ENCODE results near the gene EFNA3.

EFNA3 gene

DNA sequence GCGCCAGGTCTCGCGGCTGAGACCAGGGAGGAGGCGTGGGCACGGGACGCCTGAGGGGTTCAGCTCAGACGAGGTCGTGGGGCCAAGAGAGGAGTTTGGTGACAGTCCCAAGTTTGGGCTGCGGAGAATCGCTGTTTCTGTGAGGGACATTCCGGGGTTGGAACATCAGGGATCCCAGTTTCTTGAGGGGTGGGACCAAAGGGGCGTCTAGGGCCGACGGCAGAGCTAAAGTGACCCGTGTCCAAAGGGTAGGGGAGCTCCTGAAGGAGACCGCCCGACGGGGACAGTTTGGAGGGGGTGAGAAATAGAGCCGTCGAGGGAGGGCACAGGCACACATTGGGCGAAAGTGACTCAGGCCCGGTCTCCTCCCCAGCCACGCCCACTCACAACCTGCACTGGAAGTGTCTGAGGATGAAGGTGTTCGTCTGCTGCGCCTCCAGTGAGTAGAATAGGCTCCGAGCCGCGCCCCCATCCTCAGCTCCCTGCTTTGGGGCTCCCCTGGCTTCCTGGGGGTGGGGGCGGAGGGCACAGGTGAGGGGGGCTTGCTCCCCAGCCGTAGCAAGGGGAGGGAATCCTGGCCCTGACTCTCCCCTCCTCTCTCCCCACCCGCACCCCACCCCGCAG is 7.0 kb downstream of the EFNA3 start:
- DNase-seq = no peak

DNA sequence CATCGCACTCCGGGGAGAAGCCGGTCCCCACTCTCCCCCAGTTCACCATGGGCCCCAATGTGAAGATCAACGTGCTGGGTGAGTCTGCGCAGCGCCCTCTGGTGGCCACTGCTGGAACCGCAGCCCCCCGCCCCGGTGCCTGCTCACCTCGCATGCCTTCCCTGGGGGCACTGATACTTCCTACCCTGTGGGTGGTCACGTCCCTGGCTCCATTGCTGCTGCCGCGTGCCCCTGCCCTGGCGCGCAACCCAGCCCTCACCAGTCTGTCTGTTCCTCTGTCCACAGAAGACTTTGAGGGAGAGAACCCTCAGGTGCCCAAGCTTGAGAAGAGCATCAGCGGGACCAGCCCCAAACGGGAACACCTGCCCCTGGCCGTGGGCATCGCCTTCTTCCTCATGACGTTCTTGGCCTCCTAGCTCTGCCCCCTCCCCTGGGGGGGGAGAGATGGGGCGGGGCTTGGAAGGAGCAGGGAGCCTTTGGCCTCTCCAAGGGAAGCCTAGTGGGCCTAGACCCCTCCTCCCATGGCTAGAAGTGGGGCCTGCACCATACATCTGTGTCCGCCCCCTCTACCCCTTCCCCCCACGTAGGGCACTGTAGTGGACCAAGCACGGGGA is 7.6 kb downstream of the EFNA3 start:
- DNase-seq = no peak

DNA sequence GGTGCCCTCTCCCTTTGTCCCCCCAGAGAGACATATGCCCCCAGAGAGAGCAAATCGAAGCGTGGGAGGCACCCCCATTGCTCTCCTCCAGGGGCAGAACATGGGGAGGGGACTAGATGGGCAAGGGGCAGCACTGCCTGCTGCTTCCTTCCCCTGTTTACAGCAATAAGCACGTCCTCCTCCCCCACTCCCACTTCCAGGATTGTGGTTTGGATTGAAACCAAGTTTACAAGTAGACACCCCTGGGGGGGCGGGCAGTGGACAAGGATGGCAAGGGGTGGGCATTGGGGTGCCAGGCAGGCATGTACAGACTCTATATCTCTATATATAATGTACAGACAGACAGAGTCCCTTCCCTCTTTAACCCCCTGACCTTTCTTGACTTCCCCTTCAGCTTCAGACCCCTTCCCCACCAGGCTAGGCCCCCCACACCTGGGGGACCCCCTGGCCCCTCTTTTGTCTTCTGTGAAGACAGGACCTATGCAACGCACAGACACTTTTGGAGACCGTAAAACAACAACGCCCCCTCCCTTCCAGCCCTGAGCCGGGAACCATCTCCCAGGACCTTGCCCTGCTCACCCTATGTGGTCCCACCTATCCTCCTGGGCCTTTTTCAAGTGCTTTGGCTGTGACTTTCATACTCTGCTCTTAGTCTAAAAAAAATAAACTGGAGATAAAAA is 8.4 kb downstream of the EFNA3 start:
- no peak for DNase-seq

- peak; percentile 27 for DNase-seq
Measured at GRCh38 chr1:155091071-155092051, 12.7 kb downstream of the EFNA3 start.

GRCh38 chr1:155092131-155092530 is 13.5 kb downstream of the EFNA3 start:
- no peak for DNase-seq

DNA sequence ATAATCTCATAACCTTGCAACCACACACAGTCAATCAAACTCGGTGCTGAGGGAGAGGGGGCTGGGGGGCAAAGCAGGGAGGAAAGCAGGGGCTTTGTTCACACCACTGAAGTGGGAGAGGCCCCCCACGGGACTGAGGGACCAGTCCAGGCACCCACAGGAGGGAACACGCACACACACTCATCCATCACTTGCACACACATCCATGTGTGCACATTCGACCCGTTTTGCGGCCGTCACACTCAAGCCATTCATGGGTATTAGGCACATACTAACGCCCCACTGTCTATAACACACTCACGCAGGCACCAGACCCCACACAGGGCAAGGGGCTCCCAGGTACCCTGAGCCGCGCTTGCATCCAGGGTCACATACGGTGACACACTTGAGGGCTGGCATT is 14.0 kb downstream of the EFNA3 start:
- no peak for DNase-seq

GRCh38 chr1:155093911-155094621 is 15.4 kb downstream of the EFNA3 start:
- DNase-seq = peak; percentile 75

GRCh38 chr1:155094622-155094948 is 15.9 kb downstream of the EFNA3 start:
- DNase-seq = no peak

DNA sequence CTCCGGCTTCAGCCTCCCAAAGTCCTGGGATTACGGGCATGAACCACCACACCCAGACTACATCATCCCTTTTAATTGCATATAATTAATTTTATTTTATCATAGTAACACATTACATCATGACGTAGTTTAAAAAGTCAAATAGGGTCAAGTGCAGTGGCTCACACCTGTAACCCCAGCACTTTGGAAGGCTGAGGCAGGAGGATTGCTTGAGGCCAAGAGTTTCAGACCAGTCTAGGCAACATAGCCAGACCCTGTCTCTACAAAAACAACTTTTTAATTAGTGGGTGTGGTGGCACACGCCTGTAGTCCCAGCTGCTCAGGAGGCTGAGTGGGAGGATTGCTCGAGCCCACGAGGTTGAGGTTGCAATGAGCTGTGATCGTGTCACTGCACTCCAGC is 20.7 kb downstream of the EFNA3 start:
- no peak for DNase-seq

DNA sequence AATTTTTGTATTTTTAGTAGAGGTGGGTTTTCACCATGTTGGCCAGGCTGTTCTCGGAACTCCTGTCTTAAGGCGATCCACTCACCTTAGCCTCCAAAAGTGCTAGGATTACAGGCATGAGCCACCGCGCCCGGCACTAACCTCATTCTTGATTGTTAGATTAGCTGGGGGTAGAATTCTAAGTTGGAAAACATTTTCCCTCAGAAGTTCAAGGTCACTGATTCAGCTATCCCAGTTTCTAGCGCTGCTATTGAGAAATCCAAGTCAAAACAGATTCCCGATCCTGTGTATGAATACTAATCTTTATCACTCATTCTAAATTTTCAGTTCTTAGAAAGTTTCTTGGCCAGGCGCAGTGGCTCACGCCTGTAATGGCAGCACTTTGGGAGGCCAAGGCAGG is 24.7 kb downstream of the EFNA3 start:
- no peak for DNase-seq

DNA sequence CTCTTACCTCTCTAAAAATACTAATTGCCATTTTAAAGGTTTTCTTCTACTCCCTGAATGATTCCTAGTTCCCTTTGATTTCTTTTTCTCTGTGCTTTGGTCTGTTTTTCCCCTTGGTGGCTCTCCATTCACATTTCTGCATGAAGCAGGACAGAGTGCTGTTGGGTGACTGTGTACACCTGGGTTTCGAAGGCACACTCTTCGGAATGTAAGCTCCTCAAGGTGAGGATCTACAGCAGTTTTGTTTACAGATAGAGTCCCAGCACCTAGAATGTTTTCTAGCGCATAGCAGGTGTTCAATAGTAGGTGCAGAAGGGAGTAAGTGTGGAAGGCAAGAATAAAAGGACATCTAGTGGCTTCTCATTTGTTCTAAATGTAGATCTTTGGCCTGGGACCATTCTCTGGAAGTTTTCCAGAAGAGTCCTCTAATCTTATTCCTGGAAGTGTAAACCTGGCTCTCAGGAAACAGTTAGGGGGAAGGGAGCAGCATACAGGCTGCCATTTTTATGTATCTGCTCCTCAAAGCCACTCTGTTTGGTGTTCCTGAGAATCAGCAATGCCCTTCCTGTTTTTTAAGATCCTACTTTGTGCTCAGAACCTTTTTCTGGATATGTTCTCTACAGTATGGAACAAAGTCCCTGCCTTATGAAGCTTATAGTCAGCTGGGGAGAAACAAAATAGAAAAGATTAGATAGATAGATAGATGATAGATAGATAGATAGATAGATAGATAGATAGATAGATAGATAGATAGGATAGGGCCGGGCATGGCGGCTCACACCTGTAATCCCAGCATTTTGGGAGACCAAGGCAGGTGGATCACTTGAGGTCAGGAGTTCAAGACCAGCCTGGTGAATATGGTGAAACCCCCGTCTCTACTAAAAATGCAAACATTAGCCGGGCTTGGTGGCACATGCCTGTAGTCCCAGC is 26.2 kb downstream of the EFNA3 start:
- DNase-seq = no peak

DNA sequence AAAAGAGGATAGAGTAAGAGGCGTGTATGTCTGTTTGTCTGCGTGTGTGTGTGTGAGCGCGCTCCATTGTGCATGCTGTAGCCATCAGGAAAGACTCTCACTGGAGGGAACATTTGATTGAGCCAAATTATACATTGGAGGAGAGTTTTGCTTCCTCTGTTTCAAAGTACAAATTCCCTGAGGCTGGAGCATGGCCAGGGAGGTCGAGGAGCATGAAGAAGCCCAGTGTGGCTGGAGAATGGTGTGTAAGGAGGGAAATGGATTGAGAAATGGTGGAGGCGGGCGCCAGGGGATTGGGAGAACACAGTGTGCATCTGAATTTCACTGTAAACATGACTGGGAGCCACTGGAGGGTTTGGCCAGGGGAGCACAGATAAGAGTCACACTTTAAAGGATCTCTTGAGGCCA is 27.0 kb downstream of the EFNA3 start:
- DNase-seq = no peak

GRCh38 chr1:155106862-155107261 is 28.2 kb downstream of the EFNA3 start:
- DNase-seq = no peak

- no peak for DNase-seq
Measured at GRCh38 chr1:155107309-155108264, 28.9 kb downstream of the EFNA3 start.

DNA sequence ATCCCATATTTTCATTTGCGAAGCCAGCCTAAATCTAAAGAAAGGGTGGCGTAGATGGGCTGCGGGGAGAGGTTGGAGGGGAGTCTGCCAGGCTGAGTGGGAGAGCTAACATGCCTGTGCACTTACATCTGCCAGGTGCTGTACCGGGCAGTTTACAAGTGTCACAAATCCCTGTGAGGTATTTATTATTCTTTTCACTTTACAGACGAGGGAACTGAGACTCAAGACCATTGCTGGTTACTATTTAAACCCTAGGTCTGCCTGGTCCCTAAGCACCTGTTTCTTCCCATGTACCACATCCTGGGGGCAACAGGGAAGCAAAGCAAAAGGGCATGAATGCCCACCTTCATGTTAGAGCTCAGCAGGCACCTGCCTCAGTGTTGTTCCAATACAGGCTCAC is 29.7 kb downstream of the EFNA3 start:
- DNase-seq = no peak

DNA sequence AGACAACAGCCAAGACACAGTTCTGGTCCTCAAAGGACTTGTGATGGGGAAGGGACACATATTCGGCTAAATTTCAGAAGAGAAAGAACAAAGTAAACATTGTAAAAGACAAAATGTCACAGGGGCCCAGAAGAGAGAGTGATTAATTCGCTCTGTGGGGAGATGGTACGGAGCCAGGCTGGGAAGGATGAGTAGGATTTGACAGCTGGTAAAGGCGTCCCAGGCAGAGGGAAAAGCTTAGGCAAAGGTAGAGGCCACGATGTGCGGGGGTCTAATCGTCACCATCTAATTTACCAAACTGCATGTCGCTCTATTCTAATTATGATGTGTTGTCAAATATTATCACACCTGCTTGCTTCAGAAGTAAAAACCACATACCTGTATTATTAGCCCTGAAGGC is 31.7 kb downstream of the EFNA3 start:
- no peak for DNase-seq

- no peak for DNase-seq
Measured at GRCh38 chr1:155110826-155111225, 32.2 kb downstream of the EFNA3 start.

DNA sequence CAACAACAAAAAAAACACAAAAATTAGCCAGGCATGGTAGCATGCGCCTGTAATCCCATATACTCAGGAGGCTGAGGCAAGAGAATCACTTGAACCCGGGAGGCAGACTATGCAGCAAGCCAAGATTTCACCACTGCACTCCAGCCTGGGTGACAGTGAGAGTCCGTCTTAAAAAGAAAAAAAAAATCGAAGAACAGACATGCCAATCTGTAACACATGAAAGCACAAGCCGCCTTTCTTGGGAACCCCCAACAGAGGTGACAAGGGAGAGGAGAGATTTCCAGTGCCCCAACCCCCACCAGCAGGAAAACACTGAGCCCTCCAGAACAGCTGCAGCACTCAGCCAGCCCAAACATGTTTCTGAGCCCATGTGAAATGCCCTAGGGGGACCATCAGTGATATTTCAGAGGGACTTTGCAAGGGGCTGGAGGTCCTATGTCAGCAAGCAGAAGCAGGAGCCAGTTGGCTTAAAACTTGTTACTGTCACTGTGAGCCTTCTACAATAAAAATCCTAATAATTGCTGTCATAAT is 34.9 kb downstream of the EFNA3 start:
- DNase-seq = no peak

DNA sequence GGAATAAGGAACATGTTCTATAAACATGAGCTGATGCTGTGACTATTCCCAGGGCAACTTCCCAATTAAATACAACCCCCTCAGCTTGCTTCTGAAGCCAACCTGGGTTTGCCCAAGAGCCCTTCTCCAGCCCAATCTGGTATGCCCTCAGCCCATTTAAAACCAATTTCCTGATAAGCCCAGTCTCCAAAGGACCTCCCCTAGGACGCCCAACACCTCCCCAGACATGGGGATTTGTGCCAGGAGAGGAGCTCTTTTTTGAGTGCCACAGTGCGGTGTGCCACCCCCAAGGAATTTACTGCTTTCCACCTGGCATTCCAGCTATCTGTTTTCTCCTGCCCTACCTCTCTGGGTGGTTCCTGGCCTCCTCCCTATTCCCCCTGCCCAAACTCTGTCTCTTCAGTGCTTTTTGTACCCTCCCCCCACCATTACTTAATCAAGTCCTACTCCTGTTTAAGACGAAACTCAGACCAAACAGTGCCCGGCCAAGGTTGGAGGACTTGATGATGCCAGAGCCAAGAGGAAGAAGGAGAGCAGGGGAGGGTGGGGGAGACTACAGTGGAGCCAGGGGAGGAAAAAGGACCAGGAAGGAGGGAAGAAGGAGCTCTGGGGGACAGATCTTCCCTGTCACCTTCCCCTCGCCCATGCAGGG is 37.6 kb downstream of the EFNA3 start:
- DNase-seq = no peak

- DNase-seq = no peak
Measured at GRCh38 chr1:155117610-155118009, 39.0 kb downstream of the EFNA3 start.
